GM21515 (cell line): ENCODE results near the gene ATP1A4.

Source experiments
- ATAC-seq: cut with Tn5 transposase; IDR thresholded peaks from one replicate; pipeline ENCODE4 v1.9.1; 2021; ENCODE audit not compliant: unreplicated experiment

ATP1A4 gene

GRCh38 chr1:160224606-160225005 lies 73.2 kb downstream of the ATP1A4 start:
- no peak for ATAC-seq

- ATAC-seq = no peak
These were observed 73.9 kb downstream of the ATP1A4 start for GRCh38 chr1:160225345-160225744.

- ATAC-seq = no peak
These were observed 75.2 kb downstream of the ATP1A4 start for GRCh38 chr1:160226623-160227022.

GRCh38 chr1:160227034-160227433 lies 75.6 kb downstream of the ATP1A4 start:
- no peak for ATAC-seq

- ATAC-seq = no peak
These were observed 76.2 kb downstream of the ATP1A4 start for GRCh38 chr1:160227561-160227960.

GRCh38 chr1:160228431-160228830 lies 77.0 kb downstream of the ATP1A4 start:
- ATAC-seq = no peak

- no peak for ATAC-seq
These were observed 81.5 kb downstream of the ATP1A4 start for GRCh38 chr1:160232911-160233310.
